Gastrocnemius medialis (tissue), 4 donors: ENCODE data around the gene CHD6. TPM values are rescaled to one million over a fixed set of nuclear protein-coding genes. Genes with fewer than 3 reads are reported as not detected.

Experiments
- ATAC-seq, 2 donors: fragments of 150-250 bp; one replicate each; pipeline ENCODE4 v1.9.1; 2016
- DNase-seq, 2 donors: peaks; one replicate each; pipeline ENCODE4 v3.0.0-alpha.2; 2019
- H3K27ac ChIP-seq, 4 donors: fragments of 200-600 bp; sonication (generic); 1 replicate in 1 of 4; 2 replicates in 3 of 4; pipeline ENCODE4 v1.5.1; 2016 to 2018; ENCODE audit warnings: mild to moderate bottlenecking in 2 of 4, moderate library complexity in 1 of 4
- H3K27me3 ChIP-seq, 3 donors: fragments of 200-600 bp; sonication (generic) in 2 of 3; 1 replicate in 1 of 3; 2 replicates in 2 of 3; pipeline versions ENCODE4 v1.5.1 to v1.6.0; 2016 to 2019; ENCODE audit warnings: mild to moderate bottlenecking in 1 of 3, moderate library complexity in 1 of 3
- H3K36me3 ChIP-seq, 2 donors: fragments of 200-600 bp; sonication (generic) in 1 of 2; one replicate each; pipeline ENCODE4 v1.5.1; 2017 to 2018
- H3K4me1 ChIP-seq, 2 donors: fragments of 200-600 bp; sonication (generic) in 1 of 2; one replicate each; pipeline ENCODE4 v1.5.1; 2016 to 2017; ENCODE audit warnings: mild to moderate bottlenecking in 2 of 2
- H3K4me3 ChIP-seq, 4 donors: fragments of 200-600 bp; sonication (generic) in 3 of 4; 1 replicate in 1 of 4; 2 replicates in 3 of 4; pipeline ENCODE4 v1.5.1; 2016 to 2019; ENCODE audit warnings: mild to moderate bottlenecking in 2 of 4
- H3K9me3 ChIP-seq, 3 donors: fragments of 200-600 bp; sonication (generic) in 2 of 3; 1 replicate in 1 of 3; 2 replicates in 2 of 3; pipeline ENCODE4 v1.5.1; 2016 to 2019
- POLR2A ChIP-seq, 2 donors: fragments of 450-650 bp; IDR thresholded peaks; one replicate each; pipeline ENCODE4 v1.6.1; 2017; ENCODE audit warnings: antibody characterized with exemption in 2 of 2, mild to moderate bottlenecking in 2 of 2, moderate library complexity in 2 of 2
- in situ Hi-C, 4 donors: fragments of 200-750 bp; cut with MboI; loops; one replicate each; pipeline versions ENCODE4 v1.15.0 to v1.8.0; 2017; ENCODE audit warnings: low sequenced_read_pairs in 4 of 4
- intact Hi-C: fragments of 100-400 bp; cut with DNase I; formaldehyde crosslinking; loops from one replicate; pipeline ENCODE4 v1.15.1; 2023; ENCODE audit warnings: low total_unique reads
- total RNA-seq, 4 donors: library from RNA; depleted of rRNA; stranded (reverse); fragments of >200 nt; gene quantifications; one replicate each; pipeline versions ENCODE4 v1.1.0 to v1.2.3, GENCODE V29; 2016
- TF ChIP-seq, protein P1 (sequence below), 5 experiments: fragments of 450-650 bp in 3 of 5; fragments of 200-600 bp in 2 of 5; sonication (generic) in 2 of 5; IDR thresholded peaks in 4 of 5; conservative IDR thresholded peaks in 1 of 5; 1 replicate in 4 of 5; 2 replicates in 1 of 5; pipeline ENCODE4 v1.5.1; 2016 to 2019; ENCODE audit warnings: antibody characterized with exemption in 5 of 5, mild to moderate bottlenecking in 3 of 5, moderate library complexity in 3 of 5

Gene CHD6
- total RNA-seq, 4 donors from 2014 or later: 12.8 to 33.7 (median 19.2) TPM

DNA sequence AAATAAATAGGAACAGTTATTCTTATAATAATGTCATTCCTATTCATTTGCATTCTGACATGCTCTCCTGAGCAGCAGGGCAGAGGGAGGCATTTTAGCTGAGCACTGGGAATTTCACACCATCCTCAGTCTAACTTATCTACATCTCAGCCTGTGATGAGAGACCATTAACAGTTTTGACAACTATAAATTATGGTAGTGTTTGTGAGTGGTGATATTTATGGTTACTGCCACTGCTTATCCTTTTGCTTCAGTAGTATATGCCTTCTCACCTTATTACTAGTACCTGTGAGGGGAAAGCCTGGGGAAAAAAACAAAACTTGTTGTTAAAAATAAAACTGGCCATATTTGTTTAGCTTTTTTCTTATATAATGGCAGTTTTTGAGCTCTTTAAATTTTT, 17.0 kb upstream of the CHD6 start:
- intact Hi-C loops: no loop called here
- no peak for ATAC-seq
- Histone ChIP-seq H3K4me3 (no peak overlapping the region), H3K36me3 (no peaks in the 10 kb centered on the region), H3K9me3 (no peaks in the 10 kb centered on the region), H3K27ac (no peak overlapping the region), H3K4me1 (no peaks in the 10 kb centered on the region), H3K27me3 (no peaks in the 10 kb centered on the region)
- in situ Hi-C loops: no loop called here
- DNase-seq: no peak
- TF ChIP-seq, protein P1, sequence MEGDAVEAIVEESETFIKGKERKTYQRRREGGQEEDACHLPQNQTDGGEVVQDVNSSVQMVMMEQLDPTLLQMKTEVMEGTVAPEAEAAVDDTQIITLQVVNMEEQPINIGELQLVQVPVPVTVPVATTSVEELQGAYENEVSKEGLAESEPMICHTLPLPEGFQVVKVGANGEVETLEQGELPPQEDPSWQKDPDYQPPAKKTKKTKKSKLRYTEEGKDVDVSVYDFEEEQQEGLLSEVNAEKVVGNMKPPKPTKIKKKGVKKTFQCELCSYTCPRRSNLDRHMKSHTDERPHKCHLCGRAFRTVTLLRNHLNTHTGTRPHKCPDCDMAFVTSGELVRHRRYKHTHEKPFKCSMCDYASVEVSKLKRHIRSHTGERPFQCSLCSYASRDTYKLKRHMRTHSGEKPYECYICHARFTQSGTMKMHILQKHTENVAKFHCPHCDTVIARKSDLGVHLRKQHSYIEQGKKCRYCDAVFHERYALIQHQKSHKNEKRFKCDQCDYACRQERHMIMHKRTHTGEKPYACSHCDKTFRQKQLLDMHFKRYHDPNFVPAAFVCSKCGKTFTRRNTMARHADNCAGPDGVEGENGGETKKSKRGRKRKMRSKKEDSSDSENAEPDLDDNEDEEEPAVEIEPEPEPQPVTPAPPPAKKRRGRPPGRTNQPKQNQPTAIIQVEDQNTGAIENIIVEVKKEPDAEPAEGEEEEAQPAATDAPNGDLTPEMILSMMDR (IDR thresholded peaks at IDR 0.05 in 4 of 5, conservative IDR thresholded peaks at IDR 0.05 in 1 of 5): no peak

DNA sequence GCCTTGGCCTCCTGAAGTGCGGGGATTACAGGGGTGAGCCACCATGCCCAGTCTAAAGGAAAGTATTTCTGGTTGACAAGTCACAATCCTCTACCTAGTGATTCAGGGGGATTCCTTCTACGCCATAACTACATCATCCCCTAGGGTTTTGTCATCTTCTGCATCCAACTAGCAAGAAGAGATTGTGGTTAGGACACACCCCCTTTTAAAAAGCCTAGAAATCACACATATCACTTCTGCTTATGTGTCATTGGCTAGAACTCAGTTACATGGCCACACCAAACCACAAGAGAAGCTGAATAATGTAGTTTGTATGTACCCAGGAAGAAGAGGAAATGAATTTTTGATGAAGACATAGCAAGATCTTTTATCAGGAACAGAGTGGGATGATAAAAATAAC, 14.7 kb upstream of the CHD6 start:
- intact Hi-C loops (no loop called here), in situ Hi-C loops (no loop called here)
- H3K9me3 ChIP-seq: no peaks in the 10 kb centered on the region
- DNase-seq: no peak
- no peaks in the 10 kb centered on the region for H3K4me1 ChIP-seq
- no peak overlapping the region for H3K27ac ChIP-seq
- TF ChIP-seq POLR2A (IDR thresholded peaks at IDR 0.05): no peak
- TF ChIP-seq, protein P1 (IDR thresholded peaks at IDR 0.05 in 4 of 5, conservative IDR thresholded peaks at IDR 0.05 in 1 of 5): no peak
- no peaks in the 10 kb centered on the region for H3K27me3 ChIP-seq
- H3K4me3 ChIP-seq: no peak overlapping the region
- H3K36me3 ChIP-seq: no peaks in the 10 kb centered on the region
- no peak for ATAC-seq

DNA sequence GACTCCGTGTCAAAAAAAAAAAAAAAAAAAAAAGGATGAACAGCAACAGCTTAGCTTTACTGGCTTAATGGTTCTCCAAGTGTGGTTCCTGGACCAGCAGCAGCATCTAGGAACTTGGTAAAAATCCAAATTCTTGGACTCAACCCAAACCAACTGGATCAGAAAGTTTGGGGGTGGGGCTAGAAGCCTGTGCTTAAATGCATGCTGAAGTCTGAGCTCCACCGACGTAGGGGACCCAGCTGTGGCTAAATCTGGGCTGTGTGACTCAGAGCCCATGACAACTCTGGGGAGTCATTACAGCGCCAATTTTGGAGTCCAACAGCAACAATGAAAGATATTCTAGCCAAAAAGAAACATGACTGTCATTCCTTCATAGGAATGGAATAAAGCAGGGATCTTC, 13.6 kb upstream of the CHD6 start:
- TF ChIP-seq, protein P1 (IDR thresholded peaks at IDR 0.05 in 4 of 5, conservative IDR thresholded peaks at IDR 0.05 in 1 of 5): no peak
- TF ChIP-seq POLR2A (IDR thresholded peaks at IDR 0.05): no peak
- DNase-seq (peak; percentile 54 to 69), ATAC-seq (peak; percentile 82 to 83)
- no peaks in the 10 kb centered on the region for H3K9me3 ChIP-seq
- no peaks in the 10 kb centered on the region for H3K4me1 ChIP-seq
- no peaks in the 10 kb centered on the region for H3K27me3 ChIP-seq
- intact Hi-C loops: no loop called here
- no peak overlapping the region for H3K4me3 ChIP-seq
- H3K36me3 ChIP-seq: no peaks in the 10 kb centered on the region
- in situ Hi-C loops: no loop called here
- no peak overlapping the region for H3K27ac ChIP-seq

DNA sequence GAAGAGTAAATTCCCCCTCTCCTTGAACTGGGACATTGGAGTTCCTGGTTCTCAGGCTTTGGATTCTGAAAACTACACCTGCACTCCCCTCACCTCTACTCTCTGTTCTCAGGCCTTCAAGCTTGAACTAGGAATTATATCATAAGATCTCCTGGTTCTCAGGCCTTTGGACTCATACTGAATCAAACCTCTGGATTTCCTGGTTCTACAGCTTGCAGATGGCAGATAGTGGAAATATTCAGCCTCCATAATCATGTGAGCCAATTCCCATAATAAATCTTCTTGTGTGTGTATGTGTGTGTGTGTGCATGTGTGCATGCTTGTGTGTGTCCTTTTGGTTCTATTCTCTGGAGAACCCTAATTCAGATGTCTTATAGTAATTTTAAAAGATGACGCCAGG, 12.7 kb upstream of the CHD6 start:
- Histone ChIP-seq H3K36me3 (no peaks in the 10 kb centered on the region), H3K4me1 (no peaks in the 10 kb centered on the region), H3K4me3 (no peak overlapping the region), H3K27ac (no peak overlapping the region), H3K9me3 (no peaks in the 10 kb centered on the region), H3K27me3 (no peaks in the 10 kb centered on the region)
- no peak for TF ChIP-seq POLR2A (IDR thresholded peaks at IDR 0.05)
- TF ChIP-seq, protein P1 (IDR thresholded peaks at IDR 0.05 in 4 of 5, conservative IDR thresholded peaks at IDR 0.05 in 1 of 5): no peak
- no peak for DNase-seq
- in situ Hi-C loops: no loop called here
- intact Hi-C loops: no loop called here
- ATAC-seq: no peak

DNA sequence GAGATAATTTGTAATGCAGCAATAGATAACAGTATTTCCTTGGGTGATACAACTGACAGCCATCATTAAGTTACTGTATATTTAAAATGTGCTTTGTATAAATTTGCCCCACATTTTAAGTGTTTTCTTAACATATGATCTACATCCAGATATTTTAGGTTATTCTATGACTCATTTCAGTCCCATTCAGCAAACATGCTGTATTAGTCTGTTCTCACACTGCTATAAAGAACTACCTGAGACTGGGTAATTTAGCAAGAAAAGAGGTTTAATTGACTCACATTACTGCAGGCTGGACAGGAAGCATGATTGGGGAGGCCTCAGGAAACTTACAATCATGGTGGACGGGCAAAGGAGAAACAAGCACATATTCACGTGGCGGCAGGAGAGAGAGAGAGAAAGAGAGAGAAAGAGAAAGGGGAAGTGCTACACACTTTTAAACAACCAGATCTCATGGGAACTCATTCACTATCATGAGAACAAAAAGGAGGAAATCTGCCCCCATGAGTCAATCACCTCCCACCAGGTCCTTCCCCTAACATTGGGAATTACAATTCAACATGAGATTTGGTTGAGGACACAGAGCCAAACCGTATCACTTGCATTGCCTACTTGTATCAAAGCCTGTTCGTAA, 9.6 kb upstream of the CHD6 start:
- H3K4me3 ChIP-seq: no peak overlapping the region
- no peak for ATAC-seq
- no peak for DNase-seq
- no peaks in the 10 kb centered on the region for H3K36me3 ChIP-seq
- no peak for TF ChIP-seq POLR2A (IDR thresholded peaks at IDR 0.05)
- TF ChIP-seq, protein P1 (IDR thresholded peaks at IDR 0.05 in 4 of 5, conservative IDR thresholded peaks at IDR 0.05 in 1 of 5): no peak
- in situ Hi-C loops: no loop called here
- no peaks in the 10 kb centered on the region for H3K9me3 ChIP-seq
- intact Hi-C loops: no loop called here
- H3K4me1 ChIP-seq: no peaks in the 10 kb centered on the region
- no peaks in the 10 kb centered on the region for H3K27me3 ChIP-seq
- no peak overlapping the region for H3K27ac ChIP-seq
